ENCODE data around the gene TXNDC11.
A peak's percentile ranks its signal among the peaks of the same experiment; 100 is the strongest.
"Not testable (repeated sequence)": the region's sequence is repeated elsewhere in the genome, so short reads cannot be mapped to it uniquely, and the experiment has no call there.

TXNDC11 gene

GRCh38 chr16:11742536-11743307 is at the start of gene TXNDC11:
Gene TXNDC11 (minus strand): TSS chr16:11742857. CDS start chr16:11742730, 127 bp downstream.
- DNase-seq: peak; percentile 99

- DNase-seq: no peak
Measured at GRCh38 chr16:11791144-11791828, 48.6 kb upstream of the TXNDC11 start.

- DNase-seq: no peak
Measured at GRCh38 chr16:11788914-11789313, 46.3 kb upstream of the TXNDC11 start.

GRCh38 chr16:11784980-11785599 is 42.4 kb upstream of the TXNDC11 start:
- not testable (repeated sequence) for DNase-seq

GRCh38 chr16:11784381-11784780 is 41.7 kb upstream of the TXNDC11 start:
- not testable (repeated sequence) for DNase-seq

- no peak for DNase-seq
Measured at GRCh38 chr16:11784038-11784369, 41.3 kb upstream of the TXNDC11 start.

GRCh38 chr16:11783319-11784037 is 40.8 kb upstream of the TXNDC11 start:
- peak; percentile 21 for DNase-seq

GRCh38 chr16:11781773-11782172 is 39.1 kb upstream of the TXNDC11 start:
- peak; percentile 80 for DNase-seq

- peak; percentile 42 for DNase-seq
Measured at GRCh38 chr16:11780991-11781680, 38.5 kb upstream of the TXNDC11 start.

- no peak for DNase-seq
Measured at GRCh38 chr16:11779074-11779473, 36.4 kb upstream of the TXNDC11 start.

GRCh38 chr16:11774065-11774626 is 31.5 kb upstream of the TXNDC11 start:
- no peak for DNase-seq

GRCh38 chr16:11768849-11769248 is 26.2 kb upstream of the TXNDC11 start:
- no peak for DNase-seq

GRCh38 chr16:11762431-11762830 is 19.8 kb upstream of the TXNDC11 start:
- no peak for DNase-seq

- DNase-seq: no peak
Measured at GRCh38 chr16:11759997-11760396, 17.3 kb upstream of the TXNDC11 start.

- no peak for DNase-seq
Measured at GRCh38 chr16:11759163-11759834, 16.6 kb upstream of the TXNDC11 start.

GRCh38 chr16:11757671-11758545 is 15.3 kb upstream of the TXNDC11 start:
- no peak for DNase-seq

- no peak for DNase-seq
Measured at GRCh38 chr16:11756248-11756647, 13.6 kb upstream of the TXNDC11 start.

- no peak for DNase-seq
Measured at GRCh38 chr16:11755022-11755760, 12.5 kb upstream of the TXNDC11 start.

- no peak for DNase-seq
Measured at GRCh38 chr16:11752856-11753255, 10.2 kb upstream of the TXNDC11 start.

GRCh38 chr16:11750056-11750455 is 7.4 kb upstream of the TXNDC11 start:
- DNase-seq: no peak
